ENCODE results near the gene MOCS2.

DNA sequence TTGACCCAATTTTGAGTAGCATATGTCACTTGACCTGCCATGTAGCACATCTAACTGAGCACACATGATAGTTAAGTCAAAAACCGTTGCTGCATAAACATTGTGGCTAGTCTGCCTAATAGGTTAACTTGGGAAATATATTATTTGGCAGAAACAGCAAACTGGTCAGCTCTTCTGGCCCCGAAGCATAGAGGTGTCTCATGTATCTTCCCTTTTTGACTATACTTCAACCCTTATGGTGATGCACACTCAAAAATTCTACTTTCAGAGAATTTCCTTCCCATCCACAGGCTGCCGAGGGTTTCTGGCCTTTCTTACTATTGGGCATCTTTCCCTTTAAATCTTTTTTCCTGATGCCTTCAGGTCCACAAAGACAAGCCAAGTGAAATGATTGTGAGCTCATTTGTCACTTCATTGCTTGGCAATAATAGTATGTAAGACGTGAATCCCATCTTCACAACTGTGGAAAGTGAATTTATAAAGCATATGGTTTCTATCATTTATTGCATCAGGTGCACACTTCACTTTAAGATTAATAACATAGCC lies 41.2 kb downstream of the MOCS2 start:
- TF ChIP-seq POLR2AphosphoS5 (IDR thresholded peaks at IDR 0.05; ENCODE audit: low read depth, low read length), result no peak
- TF ChIP-seq POLR2A (IDR thresholded peaks at IDR 0.05; ENCODE audit: low read depth, low read length), result no peak
- TF ChIP-seq SPI1 (IDR thresholded peaks at IDR 0.05; ENCODE audit: low read depth, low read length), result no peak
- no peak for TF ChIP-seq TAF1 (IDR thresholded peaks at IDR 0.05; ENCODE audit: low read depth, low read length)
- no peak for TF ChIP-seq POU2F2 (IDR thresholded peaks at IDR 0.05; ENCODE audit: low read depth, low read length)
- no peak for TF ChIP-seq PAX5 (IDR thresholded peaks at IDR 0.05; ENCODE audit: insufficient read depth, low read length, severe bottlenecking)
